A673 (cell line): ENCODE measurements around the gene TAC1.
A peak's percentile ranks its signal among the peaks of the same experiment; 100 is the strongest.

Source experiments
- CTCF ChIP-seq: fragments of 300-800, 200-600 bp; sonication (generic); conservative IDR thresholded peaks from 2 replicates; pipeline ENCODE4 v1.5.1; 2017; ENCODE audit warnings: low read depth, mild to moderate bottlenecking, antibody characterized with exemption, low read length, moderate library complexity, mixed read lengths
- EZH2 ChIP-seq: fragments of 200-600 bp; sonication (generic); IDR thresholded peaks from 2 replicates; pipeline ENCODE4 v1.6.1; 2017; ENCODE audit warnings: borderline replicate concordance, low read depth, mild to moderate bottlenecking, mixed read lengths, antibody characterized with exemption, low read length; ENCODE audit not compliant: poor library complexity, severe bottlenecking

- TF ChIP-seq CTCF (no peak), EZH2 (peak; percentile 37)
Measured at GRCh38 chr7:97733276-97734161, 1.6 kb downstream of the TAC1 start.
